ENCODE data around the gene STK25.
"Not testable (repeated sequence)": the region's sequence is repeated elsewhere in the genome, so short reads cannot be mapped to it uniquely, and the experiment has no call there.

The STK25 gene

DNA sequence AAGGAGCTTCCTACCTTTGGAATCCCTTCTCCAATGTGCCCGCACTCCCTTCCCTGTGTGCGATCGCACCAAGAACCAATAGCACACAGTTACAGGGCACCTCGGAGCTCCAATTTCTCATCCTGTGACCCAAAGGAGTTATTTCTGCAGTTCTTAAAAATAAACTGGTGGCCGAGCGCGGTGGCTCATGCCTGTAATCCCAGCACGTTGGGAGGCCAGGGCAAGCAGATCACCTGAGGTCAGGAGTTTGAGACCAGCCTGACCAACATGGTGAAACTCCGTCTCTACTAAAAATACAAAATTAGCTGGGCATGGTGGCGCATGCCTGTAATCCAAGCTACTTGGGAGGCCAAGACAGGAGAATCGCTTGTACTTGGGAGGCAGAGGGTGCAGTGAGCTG is 2.1 kb downstream of the STK25 start:
- not testable (repeated sequence) for H3K27me3 ChIP-seq (ENCODE audit: insufficient read depth, low read length); H3K9me3 ChIP-seq (ENCODE audit: insufficient read depth, low read depth, low read length); H3K4me3 ChIP-seq (ENCODE audit: low read length); H3K9ac ChIP-seq (ENCODE audit: low read depth, low read length); H3K27ac ChIP-seq (ENCODE audit: low read depth, low read length)
- Histone ChIP-seq H3K4me1 (ENCODE audit: insufficient read depth, low read length) (peaks cover 11% of the 10 kb centered on the region), H3K36me3 (ENCODE audit: insufficient read depth, low read length) (peaks cover 13% of the 10 kb centered on the region)
- WGBS, result 96% methylated on average over 11 of the region's 11 CpGs

DNA sequence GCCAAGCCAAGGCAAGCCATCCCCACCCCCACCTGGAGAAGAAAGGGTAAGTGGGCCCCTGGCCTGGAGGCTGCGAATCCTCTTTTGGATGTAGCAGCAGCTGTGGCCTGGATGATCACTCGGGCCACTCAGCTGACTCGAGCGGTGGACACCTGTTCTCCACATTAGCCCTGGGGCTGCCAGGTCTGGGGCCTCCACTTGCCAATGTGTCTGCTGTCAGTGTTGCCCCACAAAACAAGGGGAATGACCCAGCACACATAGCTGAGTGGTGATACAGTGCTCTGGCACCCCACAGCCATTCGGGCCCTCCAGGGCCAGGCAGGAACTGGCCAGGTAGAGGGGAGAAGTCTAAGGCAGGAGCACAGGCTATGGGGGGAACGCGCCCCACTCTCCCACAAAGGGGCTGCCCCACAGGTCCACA is 2.6 kb downstream of the STK25 start:
- H3K36me3 ChIP-seq (ENCODE audit: insufficient read depth, low read length), result peaks cover 19% of the 10 kb centered on the region
- WGBS, result 97% methylated on average over 7 of the region's 7 CpGs

DNA sequence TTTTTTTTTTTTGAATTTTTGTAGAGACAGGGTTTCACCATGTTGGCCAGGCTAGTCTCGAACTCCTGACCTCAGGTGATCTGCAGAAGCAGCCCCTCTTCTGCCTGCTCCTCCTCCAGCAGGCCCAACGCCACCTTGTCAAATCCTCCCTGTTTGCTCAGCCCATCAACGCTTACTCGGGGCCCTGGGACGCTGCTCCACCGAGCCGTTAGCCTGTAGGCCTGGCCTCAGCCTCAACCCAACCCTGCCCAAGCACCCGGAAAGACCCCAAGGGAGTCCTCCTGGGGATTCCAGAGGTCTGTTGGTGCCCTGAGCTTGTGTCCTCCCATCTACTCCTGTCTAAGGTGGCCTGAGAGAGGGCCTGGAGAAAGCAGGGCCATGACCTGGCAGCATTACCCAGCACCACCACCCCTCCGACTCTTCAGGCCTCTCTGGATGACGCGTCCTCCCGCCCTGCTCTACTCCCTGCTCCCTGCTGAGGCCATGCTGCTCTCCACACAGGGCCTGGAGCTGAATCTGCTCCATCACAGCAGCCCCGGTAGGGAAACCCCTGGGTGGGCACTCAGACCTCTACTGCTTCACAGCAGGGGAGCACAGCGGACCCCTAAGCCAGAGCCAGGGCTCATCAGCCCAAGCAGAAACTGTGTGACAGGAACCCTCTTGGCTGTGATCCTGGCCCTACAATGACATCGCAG is 3.2 kb downstream of the STK25 start:
- Histone ChIP-seq H3K27ac (ENCODE audit: low read depth, low read length) (no peak overlapping the region), H3K9ac (ENCODE audit: low read depth, low read length) (no peak overlapping the region), H3K36me3 (ENCODE audit: insufficient read depth, low read length) (peaks cover 22% of the 10 kb centered on the region)

More for the DNA sequence above, 2.6 kb downstream of the STK25 start:
- H3K4me1 ChIP-seq (ENCODE audit: insufficient read depth, low read length), result peaks cover 11% of the 10 kb centered on the region
- no peak overlapping the region for H3K27ac ChIP-seq (ENCODE audit: low read depth, low read length)
- H3K9me3 ChIP-seq (ENCODE audit: insufficient read depth, low read depth, low read length), result no peaks in the 10 kb centered on the region
- no peak overlapping the region for H3K9ac ChIP-seq (ENCODE audit: low read depth, low read length)
- H3K27me3 ChIP-seq (ENCODE audit: insufficient read depth, low read length), result peaks cover 7% of the 10 kb centered on the region
- H3K4me3 ChIP-seq (ENCODE audit: low read length), result no peak overlapping the region

DNA sequence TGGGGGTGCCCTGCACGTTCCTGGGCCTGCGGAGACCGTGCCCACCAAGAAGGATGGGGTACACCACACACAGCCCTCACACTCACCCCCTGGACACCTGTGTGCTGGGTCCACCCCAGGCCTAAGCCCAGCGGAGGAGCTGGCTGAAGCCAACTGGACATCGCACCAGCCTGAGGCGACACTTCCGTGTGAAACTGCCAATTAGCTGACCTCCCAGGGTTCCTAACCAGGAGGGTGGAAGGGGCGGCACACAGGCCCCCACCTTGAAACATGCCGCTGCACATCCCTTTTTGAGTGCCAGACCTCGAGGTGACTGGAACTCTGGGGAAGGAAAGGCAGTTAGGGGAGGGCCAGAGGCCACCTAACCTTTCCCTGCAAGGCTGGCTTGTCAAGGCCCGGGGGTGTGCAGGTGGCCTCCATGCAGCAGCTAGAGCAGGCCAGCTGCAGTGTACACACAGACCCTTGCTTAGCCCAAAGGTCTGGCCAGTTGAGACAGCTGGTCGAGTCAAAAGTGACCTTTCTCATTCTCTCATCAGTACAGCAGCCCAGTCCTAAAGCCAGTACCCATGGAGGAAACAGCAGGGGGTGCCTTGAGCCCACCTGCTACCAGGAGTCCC is 4.5 kb downstream of the STK25 start:
- H3K36me3 ChIP-seq (ENCODE audit: insufficient read depth, low read length), result peaks cover 36% of the 10 kb centered on the region
- no peaks in the 10 kb centered on the region for H3K9me3 ChIP-seq (ENCODE audit: insufficient read depth, low read depth, low read length)
- peaks cover 11% of the 10 kb centered on the region for H3K4me1 ChIP-seq (ENCODE audit: insufficient read depth, low read length)
- H3K9ac ChIP-seq (ENCODE audit: low read depth, low read length), result no peak overlapping the region
- H3K4me3 ChIP-seq (ENCODE audit: low read length), result no peak overlapping the region
- no peak overlapping the region for H3K27ac ChIP-seq (ENCODE audit: low read depth, low read length)
- no peaks in the 10 kb centered on the region for H3K27me3 ChIP-seq (ENCODE audit: insufficient read depth, low read length)
- WGBS, result 97% methylated on average over 12 of the region's 12 CpGs

More for the DNA sequence above, 3.2 kb downstream of the STK25 start:
- Histone ChIP-seq H3K27me3 (ENCODE audit: insufficient read depth, low read length) (peaks cover 7% of the 10 kb centered on the region), H3K9me3 (ENCODE audit: insufficient read depth, low read depth, low read length) (no peaks in the 10 kb centered on the region), H3K4me3 (ENCODE audit: low read length) (no peak overlapping the region), H3K4me1 (ENCODE audit: insufficient read depth, low read length) (peaks cover 11% of the 10 kb centered on the region)
- WGBS, result 89% methylated on average over 15 of the region's 15 CpGs

DNA sequence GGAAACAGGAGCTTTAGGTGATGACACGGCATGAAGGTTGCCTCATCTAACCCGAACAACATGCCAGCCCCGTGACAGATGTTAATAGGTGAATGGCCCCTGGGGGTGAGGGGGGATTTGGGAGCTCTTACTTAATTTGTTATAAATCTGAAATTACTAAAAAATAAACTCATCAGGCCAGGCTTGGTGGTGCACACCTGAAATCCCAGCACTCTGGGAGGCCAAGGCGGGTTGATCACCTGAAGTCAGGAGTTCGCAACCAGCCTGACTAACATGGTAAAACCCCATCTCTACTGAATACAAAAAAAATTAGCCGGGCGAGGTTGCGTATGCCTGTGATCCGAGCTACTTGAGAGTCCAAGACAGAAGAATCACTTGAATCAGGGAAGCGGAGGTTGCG is 6.1 kb downstream of the STK25 start:
- H3K36me3 ChIP-seq (ENCODE audit: insufficient read depth, low read length), result peaks cover 50% of the 10 kb centered on the region
- 92% methylated on average over 11 of the region's 11 CpGs for WGBS

DNA sequence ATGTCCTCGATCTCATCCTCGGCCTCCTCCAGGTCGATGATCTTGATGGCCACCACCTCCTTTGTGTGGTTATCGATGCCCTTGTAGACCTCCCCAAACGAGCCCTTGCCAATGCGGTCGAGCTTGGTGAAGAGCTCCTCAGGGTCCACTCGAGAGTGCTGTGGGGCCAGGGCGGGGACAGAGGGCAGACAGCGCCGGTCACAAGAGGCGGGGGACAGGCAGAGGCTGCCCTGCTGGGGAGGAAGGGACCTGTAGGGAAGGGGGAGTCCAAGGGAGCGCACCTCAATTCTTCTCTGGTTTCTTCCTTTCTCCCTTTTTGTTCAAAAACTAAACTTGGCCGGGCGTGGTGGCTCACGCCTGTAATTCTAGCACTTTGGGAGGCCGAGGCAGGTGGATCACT is 6.8 kb downstream of the STK25 start:
- Histone ChIP-seq H3K4me1 (ENCODE audit: insufficient read depth, low read length) (peaks cover 6% of the 10 kb centered on the region; the same call in 1 of the 2 replicates), H3K27me3 (ENCODE audit: insufficient read depth, low read length) (no peaks in the 10 kb centered on the region), H3K9ac (ENCODE audit: low read depth, low read length) (no peak overlapping the region), H3K9me3 (ENCODE audit: insufficient read depth, low read depth, low read length) (no peaks in the 10 kb centered on the region), H3K4me3 (ENCODE audit: low read length) (no peak overlapping the region), H3K27ac (ENCODE audit: low read depth, low read length) (no peak overlapping the region), H3K36me3 (ENCODE audit: insufficient read depth, low read length) (peaks cover 57% of the 10 kb centered on the region)
- WGBS, result 98% methylated on average over 17 of the region's 17 CpGs

More for the DNA sequence above, 6.1 kb downstream of the STK25 start:
- Histone ChIP-seq H3K4me1 (ENCODE audit: insufficient read depth, low read length) (peaks cover 11% of the 10 kb centered on the region), H3K4me3 (ENCODE audit: low read length) (no peak overlapping the region), H3K9me3 (ENCODE audit: insufficient read depth, low read depth, low read length) (no peaks in the 10 kb centered on the region), H3K9ac (ENCODE audit: low read depth, low read length) (no peak overlapping the region), H3K27me3 (ENCODE audit: insufficient read depth, low read length) (no peaks in the 10 kb centered on the region), H3K27ac (ENCODE audit: low read depth, low read length) (no peak overlapping the region)

DNA sequence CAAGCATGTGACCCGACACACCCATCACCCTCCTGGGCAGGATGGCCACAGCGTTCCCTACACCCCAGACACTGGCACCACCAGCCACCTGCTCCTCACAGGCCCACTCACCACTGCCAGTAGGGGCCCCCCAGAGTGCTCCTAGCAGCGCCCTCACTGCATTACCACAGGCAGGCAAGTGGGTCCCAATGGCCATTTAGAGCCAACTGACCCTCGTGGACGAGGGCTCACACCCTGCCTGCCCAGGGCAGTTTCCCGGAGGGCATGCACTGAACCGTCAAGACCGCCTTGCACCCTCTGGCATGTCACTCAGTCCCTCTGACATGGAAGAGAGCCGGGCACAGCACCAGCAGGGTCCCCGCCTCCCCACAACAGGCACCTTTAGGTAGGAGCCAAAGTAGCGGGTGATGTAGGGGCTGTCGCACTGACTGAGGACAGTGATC is 7.3 kb downstream of the STK25 start:
- WGBS, result 95% methylated on average over 12 of the region's 12 CpGs
- H3K36me3 ChIP-seq (ENCODE audit: insufficient read depth, low read length), result peaks cover 62% of the 10 kb centered on the region

DNA sequence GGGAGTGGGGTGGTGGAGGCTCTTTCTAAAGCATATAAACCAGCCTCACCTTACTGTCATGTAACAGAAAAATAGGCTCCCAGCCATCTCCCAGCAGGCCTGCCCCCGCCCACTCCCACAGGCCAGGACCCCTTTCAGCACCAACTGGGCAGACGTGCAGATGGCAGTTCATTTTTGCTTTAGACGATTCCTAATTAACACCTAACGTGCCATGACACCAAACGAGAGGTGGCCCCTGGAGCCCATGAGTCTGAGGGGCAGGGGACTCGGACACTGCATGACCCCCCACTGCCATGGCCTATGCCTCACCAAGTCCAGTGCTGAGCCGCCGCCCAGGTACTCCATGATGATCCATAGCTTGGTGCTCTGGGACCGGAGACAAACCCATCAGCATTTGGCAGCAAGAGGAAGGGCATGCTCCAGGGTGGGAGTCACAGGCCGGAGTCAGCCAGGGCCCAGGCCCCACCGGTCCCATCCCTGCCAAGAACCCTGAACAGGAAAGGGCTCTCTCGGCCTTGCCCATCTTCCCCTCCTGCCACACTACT is 7.9 kb downstream of the STK25 start:
- WGBS, result 94% methylated on average over 12 of the region's 12 CpGs
- no peak overlapping the region for H3K9ac ChIP-seq (ENCODE audit: low read depth, low read length)
- peaks cover 68% of the 10 kb centered on the region for H3K36me3 ChIP-seq (ENCODE audit: insufficient read depth, low read length)

More for the DNA sequence above, 7.3 kb downstream of the STK25 start:
- H3K9me3 ChIP-seq (ENCODE audit: insufficient read depth, low read depth, low read length), result no peaks in the 10 kb centered on the region
- peaks cover 6% of the 10 kb centered on the region; the same call in 1 of the 2 replicates for H3K4me1 ChIP-seq (ENCODE audit: insufficient read depth, low read length)
- no peaks in the 10 kb centered on the region for H3K27me3 ChIP-seq (ENCODE audit: insufficient read depth, low read length)
- no peak overlapping the region for H3K4me3 ChIP-seq (ENCODE audit: low read length)
- no peak overlapping the region for H3K27ac ChIP-seq (ENCODE audit: low read depth, low read length)
- H3K9ac ChIP-seq (ENCODE audit: low read depth, low read length), result no peak overlapping the region

DNA sequence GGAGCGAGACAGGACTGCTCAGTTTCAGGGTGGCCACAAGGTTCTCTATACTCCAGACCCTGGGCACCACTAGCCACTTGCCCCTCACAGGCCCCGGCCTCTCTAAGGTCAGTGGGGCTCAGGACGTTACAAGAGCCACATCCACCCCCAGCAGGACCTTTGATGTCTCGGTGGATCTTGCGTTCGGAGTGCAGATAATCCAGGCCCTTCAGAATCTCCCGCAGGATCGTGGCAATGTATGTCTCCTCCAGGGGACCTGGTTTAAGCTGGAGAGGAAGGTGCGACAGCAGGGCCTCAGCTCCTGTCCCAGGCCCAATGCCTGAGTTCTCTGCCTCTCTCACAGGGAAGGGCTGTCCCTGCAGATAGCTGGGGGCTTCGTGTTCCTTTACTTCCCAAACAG is 8.4 kb downstream of the STK25 start:
- Histone ChIP-seq H3K36me3 (ENCODE audit: insufficient read depth, low read length) (peaks cover 73% of the 10 kb centered on the region), H3K4me3 (ENCODE audit: low read length) (no peak overlapping the region), H3K4me1 (ENCODE audit: insufficient read depth, low read length) (no peaks in the 10 kb centered on the region), H3K27ac (ENCODE audit: low read depth, low read length) (no peak overlapping the region), H3K27me3 (ENCODE audit: insufficient read depth, low read length) (no peaks in the 10 kb centered on the region), H3K9me3 (ENCODE audit: insufficient read depth, low read depth, low read length) (no peaks in the 10 kb centered on the region), H3K9ac (ENCODE audit: low read depth, low read length) (no peak overlapping the region)
- 91% methylated on average over 9 of the region's 10 CpGs for WGBS

More for the DNA sequence above, 7.9 kb downstream of the STK25 start:
- Histone ChIP-seq H3K27ac (ENCODE audit: low read depth, low read length) (no peak overlapping the region), H3K4me1 (ENCODE audit: insufficient read depth, low read length) (peaks cover 2% of the 10 kb centered on the region; the same call in 1 of the 2 replicates), H3K9me3 (ENCODE audit: insufficient read depth, low read depth, low read length) (no peaks in the 10 kb centered on the region), H3K27me3 (ENCODE audit: insufficient read depth, low read length) (no peaks in the 10 kb centered on the region), H3K4me3 (ENCODE audit: low read length) (no peak overlapping the region)

DNA sequence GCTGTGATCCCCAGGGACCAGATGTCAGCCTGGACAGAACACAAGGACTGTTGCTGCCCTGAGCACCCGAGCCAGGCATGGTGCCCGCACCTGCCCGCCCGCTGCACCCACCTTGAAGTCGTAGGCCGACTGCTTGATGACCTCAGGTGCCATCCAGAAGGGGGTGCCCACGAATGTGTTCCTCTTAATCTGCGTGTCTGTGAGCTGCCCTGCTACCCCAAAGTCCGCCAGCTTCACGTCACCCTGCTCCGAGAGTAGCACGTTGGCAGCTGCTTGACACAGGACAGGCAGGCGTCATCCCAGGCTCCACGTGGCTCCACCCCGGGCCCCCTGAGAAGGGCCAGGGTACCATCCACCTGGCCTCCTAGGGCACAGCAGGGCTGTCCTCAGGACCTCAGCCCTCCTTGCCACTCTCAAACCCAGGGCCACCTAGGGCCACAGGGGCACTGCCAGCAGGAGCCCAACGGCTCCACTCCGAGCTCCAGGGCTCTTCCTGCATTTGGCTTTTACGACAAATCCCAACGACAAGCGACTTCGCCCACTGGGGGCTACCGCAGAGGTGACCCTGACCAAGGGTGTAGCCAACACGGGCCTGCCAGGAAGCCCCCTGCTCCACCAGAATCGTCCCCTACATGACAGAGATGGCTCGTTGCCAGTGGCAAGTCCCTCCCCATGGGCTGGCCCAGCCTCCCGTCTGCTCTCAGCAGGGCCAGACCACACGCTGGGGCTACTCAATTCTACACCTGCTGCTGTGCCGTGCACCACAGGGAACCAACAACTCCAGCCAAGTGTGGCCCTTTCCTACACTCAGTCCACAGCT is 9.0 kb downstream of the STK25 start:
- peaks cover 79% of the 10 kb centered on the region for H3K36me3 ChIP-seq (ENCODE audit: insufficient read depth, low read length)
- WGBS, result 94% methylated on average over 28 of the region's 28 CpGs
- H3K4me1 ChIP-seq (ENCODE audit: insufficient read depth, low read length), result no peaks in the 10 kb centered on the region
- no peaks in the 10 kb centered on the region for H3K9me3 ChIP-seq (ENCODE audit: insufficient read depth, low read depth, low read length)
- no peaks in the 10 kb centered on the region for H3K27me3 ChIP-seq (ENCODE audit: insufficient read depth, low read length)
- no peak overlapping the region for H3K4me3 ChIP-seq (ENCODE audit: low read length)
- H3K27ac ChIP-seq (ENCODE audit: low read depth, low read length), result no peak overlapping the region
- H3K9ac ChIP-seq (ENCODE audit: low read depth, low read length), result no peak overlapping the region
